ENCODE results near the gene USP47. TPM values are rescaled to one million over a fixed set of nuclear protein-coding genes. Genes with fewer than 3 reads are reported as not detected.

Gene USP47
- total and polyA plus RNA-seq, 2 of the 8 experiments (the other 6 are each of a cell fraction or from before 2014, with no cell fraction given) = 4.2 to 21.3 TPM

DNA sequence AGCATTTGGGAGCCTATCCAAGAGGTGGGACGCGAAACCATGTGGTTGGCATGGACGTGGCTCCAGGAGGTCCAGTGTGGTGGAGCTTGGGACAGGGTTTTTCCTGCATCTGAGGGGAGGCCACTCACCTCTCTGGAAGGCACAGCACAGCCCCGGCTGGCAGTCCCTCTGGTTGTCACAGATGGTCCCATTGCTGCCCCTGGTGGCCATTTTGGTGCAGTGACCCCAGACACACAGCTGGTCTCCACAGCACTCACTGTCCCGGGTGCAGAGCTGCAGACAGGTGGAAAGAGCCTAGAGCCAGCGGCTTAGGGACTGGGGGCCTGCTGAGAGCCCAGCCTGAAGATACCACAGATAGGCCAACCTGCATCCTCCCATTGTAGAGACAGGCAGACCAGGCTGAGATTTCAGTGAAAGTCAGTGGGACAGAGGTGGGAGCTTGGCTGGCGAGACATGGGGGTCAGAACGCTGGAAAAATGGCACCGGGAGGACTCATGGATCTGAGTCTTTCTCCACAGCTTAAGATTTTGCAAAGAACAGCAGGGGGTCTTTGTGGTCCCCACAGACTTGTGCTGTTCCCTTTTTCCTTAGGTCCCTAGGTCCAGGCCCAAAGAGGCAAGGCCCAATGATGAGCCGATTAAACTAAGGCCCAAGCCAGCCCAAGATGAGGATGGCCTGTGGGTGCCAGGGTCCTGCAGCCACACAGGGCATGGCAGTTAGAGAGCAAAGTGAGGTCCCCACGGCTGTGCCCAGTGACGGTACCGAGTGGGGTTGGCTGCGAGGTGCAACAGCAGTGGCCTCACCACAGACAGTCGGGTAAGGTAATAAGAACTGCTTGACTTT lies 125.3 kb downstream of the USP47 start (continued):
- TF ChIP-seq, protein P1, sequence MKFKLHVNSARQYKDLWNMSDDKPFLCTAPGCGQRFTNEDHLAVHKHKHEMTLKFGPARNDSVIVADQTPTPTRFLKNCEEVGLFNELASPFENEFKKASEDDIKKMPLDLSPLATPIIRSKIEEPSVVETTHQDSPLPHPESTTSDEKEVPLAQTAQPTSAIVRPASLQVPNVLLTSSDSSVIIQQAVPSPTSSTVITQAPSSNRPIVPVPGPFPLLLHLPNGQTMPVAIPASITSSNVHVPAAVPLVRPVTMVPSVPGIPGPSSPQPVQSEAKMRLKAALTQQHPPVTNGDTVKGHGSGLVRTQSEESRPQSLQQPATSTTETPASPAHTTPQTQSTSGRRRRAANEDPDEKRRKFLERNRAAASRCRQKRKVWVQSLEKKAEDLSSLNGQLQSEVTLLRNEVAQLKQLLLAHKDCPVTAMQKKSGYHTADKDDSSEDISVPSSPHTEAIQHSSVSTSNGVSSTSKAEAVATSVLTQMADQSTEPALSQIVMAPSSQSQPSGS (IDR thresholded peaks at IDR 0.05; ENCODE audit: low read length) = no peak
- TF ChIP-seq GABPA (IDR thresholded peaks at IDR 0.05; ENCODE audit: borderline replicate concordance, insufficient read depth, low read length) (0 out of 2 replicates have a peak, but pooled peaks have one; percentile 12), SRF (IDR thresholded peaks at IDR 0.05; ENCODE audit: low read depth, low read length) (no peak), CEBPB (IDR thresholded peaks at IDR 0.05; ENCODE audit: low read depth, low read length) (no peak), RAD21 (IDR thresholded peaks at IDR 0.05 in 1 of 2, conservative IDR thresholded peaks at IDR 0.05 in 1 of 2; ENCODE audit: low read depth in 2 of 2, low read length in 2 of 2) (peak; percentile 61 to 66), HDAC2 (IDR thresholded peaks at IDR 0.05; ENCODE audit: borderline replicate concordance in 1 of 2, low read depth in 2 of 2, low read length in 2 of 2) (no peak), ASH2L (IDR thresholded peaks at IDR 0.05; ENCODE audit: low read length) (peak; percentile 23), SP4 (IDR thresholded peaks at IDR 0.05; ENCODE audit: low read length) (no peak), TBP (IDR thresholded peaks at IDR 0.05; ENCODE audit: low read depth, low read length) (no peak), YY1 (IDR thresholded peaks at IDR 0.05; ENCODE audit: low read depth, low read length) (0 out of 2 replicates have a peak, but pooled peaks have one; percentile 10), SP1 (IDR thresholded peaks at IDR 0.05; ENCODE audit: low read depth, low read length) (no peak), JUN (IDR thresholded peaks at IDR 0.05; ENCODE audit: low read depth, low read length) (no peak), TEAD4 (IDR thresholded peaks at IDR 0.05; ENCODE audit: low read depth, low read length) (no peak)
- TF ChIP-seq, protein P2, sequence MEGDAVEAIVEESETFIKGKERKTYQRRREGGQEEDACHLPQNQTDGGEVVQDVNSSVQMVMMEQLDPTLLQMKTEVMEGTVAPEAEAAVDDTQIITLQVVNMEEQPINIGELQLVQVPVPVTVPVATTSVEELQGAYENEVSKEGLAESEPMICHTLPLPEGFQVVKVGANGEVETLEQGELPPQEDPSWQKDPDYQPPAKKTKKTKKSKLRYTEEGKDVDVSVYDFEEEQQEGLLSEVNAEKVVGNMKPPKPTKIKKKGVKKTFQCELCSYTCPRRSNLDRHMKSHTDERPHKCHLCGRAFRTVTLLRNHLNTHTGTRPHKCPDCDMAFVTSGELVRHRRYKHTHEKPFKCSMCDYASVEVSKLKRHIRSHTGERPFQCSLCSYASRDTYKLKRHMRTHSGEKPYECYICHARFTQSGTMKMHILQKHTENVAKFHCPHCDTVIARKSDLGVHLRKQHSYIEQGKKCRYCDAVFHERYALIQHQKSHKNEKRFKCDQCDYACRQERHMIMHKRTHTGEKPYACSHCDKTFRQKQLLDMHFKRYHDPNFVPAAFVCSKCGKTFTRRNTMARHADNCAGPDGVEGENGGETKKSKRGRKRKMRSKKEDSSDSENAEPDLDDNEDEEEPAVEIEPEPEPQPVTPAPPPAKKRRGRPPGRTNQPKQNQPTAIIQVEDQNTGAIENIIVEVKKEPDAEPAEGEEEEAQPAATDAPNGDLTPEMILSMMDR (IDR thresholded peaks at IDR 0.05; ENCODE audit: control extremely low read depth in 1 of 3, insufficient read depth in 1 of 3, low read depth in 1 of 3, low read length in 3 of 3) = peak; percentile 73 to 96 (median 92)
